GM21423 (cell line): Measurements from ENCODE around the gene ARSG.
"Not testable (repeated sequence)": the region's sequence is repeated elsewhere in the genome, so short reads cannot be mapped to it uniquely, and the experiment has no call there.

Experiments
- ATAC-seq: cut with Tn5 transposase; IDR thresholded peaks from one replicate; pipeline ENCODE4 v1.9.1; 2021; ENCODE audit warnings: mild to moderate bottlenecking, moderate library complexity; ENCODE audit not compliant: unreplicated experiment

Gene ARSG

GRCh38 chr17:68276339-68276738 lies 15.0 kb upstream of the ARSG start:
- not testable (repeated sequence) for ATAC-seq

GRCh38 chr17:68277807-68278206 lies 13.5 kb upstream of the ARSG start:
- no peak for ATAC-seq

GRCh38 chr17:68281965-68282364 lies 9.3 kb upstream of the ARSG start:
- not testable (repeated sequence) for ATAC-seq

- no peak for ATAC-seq
These were observed 2.9 kb upstream of the ARSG start for GRCh38 chr17:68288375-68288774.

- no peak for ATAC-seq
These were observed 2.5 kb upstream of the ARSG start for GRCh38 chr17:68288804-68289203.

GRCh38 chr17:68289473-68289872 lies 1.8 kb upstream of the ARSG start:
- ATAC-seq = no peak

- no peak for ATAC-seq
These were observed 1.4 kb upstream of the ARSG start for GRCh38 chr17:68289936-68290267.

- ATAC-seq = no peak
These were observed 884 bp upstream of the ARSG start for GRCh38 chr17:68290268-68290954.

- peak; percentile 48 for ATAC-seq
These were observed 767 bp downstream of the ARSG start for GRCh38 chr17:68291836-68292688.

- ATAC-seq = no peak
These were observed 1.4 kb downstream of the ARSG start for GRCh38 chr17:68292689-68293040.

GRCh38 chr17:68293490-68294195 lies 2.3 kb downstream of the ARSG start:
- ATAC-seq = no peak

GRCh38 chr17:68294196-68294555 lies 2.9 kb downstream of the ARSG start:
- ATAC-seq = no peak

- ATAC-seq = no peak
These were observed 3.3 kb downstream of the ARSG start for GRCh38 chr17:68294617-68295016.

- ATAC-seq = no peak
These were observed 3.8 kb downstream of the ARSG start for GRCh38 chr17:68295086-68295485.

- ATAC-seq = no peak
These were observed 5.2 kb downstream of the ARSG start for GRCh38 chr17:68296217-68297191.

GRCh38 chr17:68297195-68297594 lies 5.9 kb downstream of the ARSG start:
- no peak for ATAC-seq

GRCh38 chr17:68298601-68299000 lies 7.3 kb downstream of the ARSG start:
- no peak for ATAC-seq

GRCh38 chr17:68299817-68300216 lies 8.5 kb downstream of the ARSG start:
- no peak for ATAC-seq

- ATAC-seq = no peak
These were observed 10.2 kb downstream of the ARSG start for GRCh38 chr17:68301438-68301959.

GRCh38 chr17:68302066-68302564 lies 10.8 kb downstream of the ARSG start:
- no peak for ATAC-seq
